ENCODE results near the gene ARHGAP27. TPM values are rescaled to one million over a fixed set of nuclear protein-coding genes. Genes with fewer than 3 reads are reported as not detected.

Gene ARHGAP27
- total RNA-seq, 2 experiments from 2014 or later: 37.8 to 40.9 TPM

GRCh38 chr17:45430738-45431530, 1.7 kb downstream of the ARHGAP27 start:
- Mint-ChIP-seq H3K4me1 (ENCODE audit: low read depth) (peaks cover 14% of the 10 kb centered on the region), H3K4me3 (peak overlapping the region; percentile 76), H3K9me3 (no peaks in the 10 kb centered on the region), H3K27ac (peak overlapping the region; percentile 38), H3K36me3 (ENCODE audit: low read depth) (no peaks in the 10 kb centered on the region), H3K27me3 (peaks cover 6% of the 10 kb centered on the region)
- ChIA-PET CTCF (interaction anchor here (1.2 kb wide), 1 partner anchor 15 kb away, joined by 5 read pairs; no protein-coding TSS in a partner anchor), POLR2A (interaction anchor here (1.1 to 1.6 kb wide), 2 partner anchors 19 to 125 kb away, joined by 3 to 4 read pairs; no protein-coding TSS in a partner anchor)
- intact Hi-C loops (cut with micrococcal nuclease): no loop called here
- TF ChIP-seq CTCF (IDR thresholded peaks at IDR 0.05): no peak
- ATAC-seq: peak; percentile 53
- peak; percentile 79 for DNase-seq

- ChIA-PET POLR2A (interaction anchor here (0.6 kb wide), 1 partner anchor 116 kb away, joined by 3 read pairs; no protein-coding TSS in a partner anchor), CTCF (interaction anchor here (1.2 kb wide), 1 partner anchor 16 kb away, joined by 5 read pairs; no protein-coding TSS in a partner anchor)
- ATAC-seq: no peak
- intact Hi-C loops (cut with micrococcal nuclease): no loop called here
- no peaks in the 10 kb centered on the region for H3K36me3 Mint-ChIP-seq (ENCODE audit: low read depth)
- H3K4me1 Mint-ChIP-seq (ENCODE audit: low read depth): peaks cover 14% of the 10 kb centered on the region
- peaks cover 6% of the 10 kb centered on the region for H3K27me3 Mint-ChIP-seq
- H3K9me3 Mint-ChIP-seq: no peaks in the 10 kb centered on the region
- TF ChIP-seq CTCF (IDR thresholded peaks at IDR 0.05): no peak
- H3K4me3 Mint-ChIP-seq: peak overlapping the region; percentile 76
- peak overlapping the region; percentile 7 for H3K27ac Mint-ChIP-seq
- no peak for DNase-seq
These were observed 2.5 kb downstream of the ARHGAP27 start for GRCh38 chr17:45430006-45430737.

DNA sequence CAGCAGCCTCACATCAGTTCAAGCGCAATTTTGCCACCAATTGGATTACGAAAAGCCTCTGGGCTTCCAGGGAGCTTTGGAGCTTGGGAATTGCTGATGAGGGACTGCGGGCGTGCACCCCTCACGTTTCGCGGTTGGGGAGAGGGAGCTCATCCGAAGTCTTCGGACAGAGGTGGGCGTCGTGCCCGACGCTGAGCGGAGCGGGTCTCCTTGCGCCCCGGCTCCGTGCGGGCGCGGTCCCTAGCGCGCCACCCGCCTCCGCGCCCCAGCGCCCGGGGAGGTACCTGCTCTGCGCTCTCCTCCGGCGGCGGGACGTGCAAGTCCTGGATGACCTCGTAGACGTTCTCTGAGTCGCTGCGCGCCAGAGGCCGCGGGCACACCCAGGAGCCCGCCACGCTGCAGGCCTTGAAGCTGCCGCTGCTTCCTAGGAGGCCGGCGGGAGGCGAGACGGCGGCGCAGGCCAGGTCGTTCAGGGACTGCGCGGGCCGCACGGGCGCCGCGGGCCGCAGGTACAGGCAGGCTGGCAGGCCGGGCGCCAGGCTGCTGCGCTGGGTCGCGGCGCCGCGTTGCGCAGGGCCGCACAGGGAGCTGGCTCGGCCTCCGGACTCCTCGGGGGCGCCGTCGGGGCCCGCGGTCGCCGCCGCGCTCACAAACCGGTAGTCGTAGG, 3.2 kb downstream of the ARHGAP27 start:
- peaks cover 6% of the 10 kb centered on the region for H3K27me3 Mint-ChIP-seq
- intact Hi-C loops (cut with micrococcal nuclease): no loop called here
- DNase-seq: no peak
- no peaks in the 10 kb centered on the region for H3K9me3 Mint-ChIP-seq
- no peak for ATAC-seq
- CTCF ChIA-PET: interaction anchor here (1.0 to 1.4 kb wide), 5 partner anchors 11 to 153 kb away, joined by 3 to 7 read pairs (median 5); no protein-coding TSS in a partner anchor
- H3K27ac Mint-ChIP-seq: no peak overlapping the region
- H3K4me3 Mint-ChIP-seq: no peak overlapping the region
- no peak for TF ChIP-seq CTCF (IDR thresholded peaks at IDR 0.05)
- no peaks in the 10 kb centered on the region for H3K36me3 Mint-ChIP-seq (ENCODE audit: low read depth)
- POLR2A ChIA-PET: interaction anchor here (0.6 kb wide), 1 partner anchor 115 kb away, joined by 3 read pairs; no protein-coding TSS in a partner anchor
- H3K4me1 Mint-ChIP-seq (ENCODE audit: low read depth): peaks cover 14% of the 10 kb centered on the region

GRCh38 chr17:45428931-45429338, 3.7 kb downstream of the ARHGAP27 start:
- CTCF ChIA-PET: interaction anchor here (0.7 to 1.9 kb wide), 14 partner anchors 10 to 280 kb away, joined by 3 to 7 read pairs (median 3); no protein-coding TSS in a partner anchor
- Mint-ChIP-seq H3K4me3 (peak overlapping the region; percentile 26), H3K36me3 (ENCODE audit: low read depth) (no peaks in the 10 kb centered on the region)

More at GRCh38 chr17:45428931-45429338, 3.7 kb downstream of the ARHGAP27 start:
- POLR2A ChIA-PET: interaction anchor here (0.6 kb wide), 1 partner anchor 265 kb away, joined by 3 read pairs; no protein-coding TSS in a partner anchor
- Mint-ChIP-seq H3K9me3 (no peaks in the 10 kb centered on the region), H3K27me3 (peaks cover 6% of the 10 kb centered on the region), H3K27ac (no peak overlapping the region), H3K4me1 (ENCODE audit: low read depth) (peaks cover 14% of the 10 kb centered on the region)
- ATAC-seq (no peak), DNase-seq (no peak)
- intact Hi-C loops (cut with micrococcal nuclease): no loop called here
- TF ChIP-seq CTCF (IDR thresholded peaks at IDR 0.05): no peak

Data from activated CD8-positive, alpha-beta T cell treated with anti-CD3 and anti-CD28 coated beads for 36 hours (primary cell).